NK-92 (cell line): Measurements from ENCODE around the gene PLXNA4.
"Not testable (repeated sequence)": the region's sequence is repeated elsewhere in the genome, so short reads cannot be mapped to it uniquely, and the experiment has no call there.

ENCODE experiments used
- DNase-seq: peaks from one replicate; lab custom pipeline; 2025; ENCODE audit not compliant: unreplicated experiment; lab: John Stamatoyannopoulos, UW

The PLXNA4 gene, protein sequence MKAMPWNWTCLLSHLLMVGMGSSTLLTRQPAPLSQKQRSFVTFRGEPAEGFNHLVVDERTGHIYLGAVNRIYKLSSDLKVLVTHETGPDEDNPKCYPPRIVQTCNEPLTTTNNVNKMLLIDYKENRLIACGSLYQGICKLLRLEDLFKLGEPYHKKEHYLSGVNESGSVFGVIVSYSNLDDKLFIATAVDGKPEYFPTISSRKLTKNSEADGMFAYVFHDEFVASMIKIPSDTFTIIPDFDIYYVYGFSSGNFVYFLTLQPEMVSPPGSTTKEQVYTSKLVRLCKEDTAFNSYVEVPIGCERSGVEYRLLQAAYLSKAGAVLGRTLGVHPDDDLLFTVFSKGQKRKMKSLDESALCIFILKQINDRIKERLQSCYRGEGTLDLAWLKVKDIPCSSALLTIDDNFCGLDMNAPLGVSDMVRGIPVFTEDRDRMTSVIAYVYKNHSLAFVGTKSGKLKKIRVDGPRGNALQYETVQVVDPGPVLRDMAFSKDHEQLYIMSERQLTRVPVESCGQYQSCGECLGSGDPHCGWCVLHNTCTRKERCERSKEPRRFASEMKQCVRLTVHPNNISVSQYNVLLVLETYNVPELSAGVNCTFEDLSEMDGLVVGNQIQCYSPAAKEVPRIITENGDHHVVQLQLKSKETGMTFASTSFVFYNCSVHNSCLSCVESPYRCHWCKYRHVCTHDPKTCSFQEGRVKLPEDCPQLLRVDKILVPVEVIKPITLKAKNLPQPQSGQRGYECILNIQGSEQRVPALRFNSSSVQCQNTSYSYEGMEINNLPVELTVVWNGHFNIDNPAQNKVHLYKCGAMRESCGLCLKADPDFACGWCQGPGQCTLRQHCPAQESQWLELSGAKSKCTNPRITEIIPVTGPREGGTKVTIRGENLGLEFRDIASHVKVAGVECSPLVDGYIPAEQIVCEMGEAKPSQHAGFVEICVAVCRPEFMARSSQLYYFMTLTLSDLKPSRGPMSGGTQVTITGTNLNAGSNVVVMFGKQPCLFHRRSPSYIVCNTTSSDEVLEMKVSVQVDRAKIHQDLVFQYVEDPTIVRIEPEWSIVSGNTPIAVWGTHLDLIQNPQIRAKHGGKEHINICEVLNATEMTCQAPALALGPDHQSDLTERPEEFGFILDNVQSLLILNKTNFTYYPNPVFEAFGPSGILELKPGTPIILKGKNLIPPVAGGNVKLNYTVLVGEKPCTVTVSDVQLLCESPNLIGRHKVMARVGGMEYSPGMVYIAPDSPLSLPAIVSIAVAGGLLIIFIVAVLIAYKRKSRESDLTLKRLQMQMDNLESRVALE (N-terminal part only)

DNA sequence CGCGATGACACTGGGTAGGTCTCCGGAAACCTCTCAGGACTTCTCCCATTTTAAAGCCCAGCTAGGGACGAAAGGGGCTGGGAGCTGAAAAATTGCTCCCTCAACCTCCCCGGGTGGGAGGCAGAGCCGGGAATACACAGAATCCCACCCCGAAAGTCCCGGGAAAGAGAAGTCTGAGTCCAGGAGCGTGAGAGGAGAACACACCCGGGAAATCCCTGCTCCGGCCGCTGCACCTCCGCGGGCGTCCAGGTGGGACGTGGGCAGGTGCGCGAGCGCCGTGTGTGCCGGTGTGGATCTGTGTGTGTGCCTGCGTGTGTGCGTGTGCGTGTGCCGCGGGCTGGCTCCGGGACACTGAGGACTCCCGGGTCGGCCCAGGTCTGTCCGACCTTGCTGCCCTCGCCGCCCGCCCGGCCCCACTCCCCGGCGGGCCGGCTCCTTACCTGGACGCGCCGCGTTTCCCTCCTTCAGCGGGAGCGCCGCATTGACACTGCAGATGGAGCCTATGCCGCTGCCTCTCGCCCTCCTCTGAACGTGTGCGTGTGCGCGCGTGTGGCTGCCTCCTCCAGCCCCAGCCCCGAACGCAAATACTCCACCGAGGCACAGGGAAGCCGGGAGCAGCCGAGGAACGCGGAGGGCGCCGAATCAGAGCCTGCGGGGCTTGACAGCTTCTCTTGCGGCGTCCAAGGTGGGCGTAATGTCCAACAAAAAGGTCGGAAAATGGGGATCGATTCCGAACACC lies at the start of gene PLXNA4:
TSS of gene PLXNA4 (minus strand) at position 489 of the 739 bp plus-strand sequence. CDS start 67,777 bp downstream, outside the sequence.
- DNase-seq, result no peak

DNA sequence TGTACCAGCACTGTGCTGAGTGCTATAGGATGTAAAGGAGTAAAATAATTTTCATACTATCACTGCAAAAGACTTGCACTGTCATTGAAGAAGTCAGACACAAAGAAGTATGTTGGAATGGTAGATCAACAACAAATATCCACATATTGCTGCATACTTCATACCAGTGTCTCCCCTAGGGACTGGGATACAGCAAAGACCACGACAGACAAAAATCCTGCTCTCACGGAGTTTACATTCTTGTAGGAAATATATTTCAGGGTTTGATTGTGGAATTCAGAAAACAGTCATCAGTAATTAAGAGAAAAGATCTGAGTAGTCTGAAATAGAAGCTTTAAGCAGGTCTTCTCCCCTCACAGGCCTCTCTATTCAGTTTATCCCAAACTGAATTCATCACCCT lies 49.4 kb upstream of the PLXNA4 start:
- no peak for DNase-seq

DNA sequence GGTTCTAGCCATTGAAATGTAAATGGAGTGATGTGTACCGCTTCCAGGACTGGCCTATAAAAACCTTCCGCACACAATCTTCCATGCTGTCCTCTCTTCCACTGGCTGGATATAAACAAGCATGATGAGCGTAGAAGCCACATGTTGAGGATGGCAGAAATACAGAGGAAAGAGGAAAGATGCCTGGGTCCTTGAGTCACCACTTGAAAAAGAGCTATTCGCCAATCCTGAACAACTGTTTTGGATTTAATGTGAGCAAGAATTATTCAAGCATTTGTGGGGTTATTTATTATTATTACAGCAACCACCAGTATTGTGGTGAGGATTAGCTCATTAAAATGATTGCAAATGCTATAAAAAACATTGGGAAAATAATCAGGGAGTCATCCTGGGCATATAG lies 45.8 kb upstream of the PLXNA4 start:
- DNase-seq, result no peak

DNA sequence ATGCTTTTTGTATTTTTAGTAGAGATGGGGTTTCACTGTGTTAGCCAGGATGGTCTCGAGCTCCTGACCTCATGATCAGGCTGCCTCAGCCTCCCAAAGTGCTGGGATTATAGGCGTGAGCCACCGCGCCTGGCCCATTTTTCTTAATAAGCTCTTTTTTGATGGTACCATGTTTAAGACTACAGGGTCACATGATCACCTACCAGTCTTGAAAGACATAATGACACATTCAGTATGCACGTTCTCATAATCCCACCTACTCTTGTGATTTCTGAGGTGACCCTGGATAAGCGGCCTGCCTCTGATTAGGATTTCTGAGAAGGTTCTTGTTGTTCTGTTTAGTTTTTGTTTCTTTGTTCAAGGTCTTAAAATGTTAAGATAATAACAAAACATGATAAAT lies 43.7 kb upstream of the PLXNA4 start:
- DNase-seq, result no peak

DNA sequence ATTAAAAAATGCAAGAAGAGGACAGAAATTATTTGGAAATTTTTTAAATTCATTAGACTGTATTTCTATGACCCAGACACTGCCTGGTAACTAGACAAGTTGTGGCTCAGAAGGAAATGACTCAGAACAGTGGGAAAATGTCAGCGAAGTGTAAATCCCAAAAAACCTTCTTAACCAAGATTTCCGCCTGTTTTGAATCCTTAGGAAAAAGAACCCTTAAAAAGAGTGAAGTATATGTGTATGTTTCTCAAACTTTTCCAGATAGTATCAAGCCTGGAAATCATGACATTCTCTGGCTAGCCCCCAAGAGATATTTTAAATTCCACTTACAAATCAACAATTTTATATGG lies 42.7 kb upstream of the PLXNA4 start:
- no peak for DNase-seq

DNA sequence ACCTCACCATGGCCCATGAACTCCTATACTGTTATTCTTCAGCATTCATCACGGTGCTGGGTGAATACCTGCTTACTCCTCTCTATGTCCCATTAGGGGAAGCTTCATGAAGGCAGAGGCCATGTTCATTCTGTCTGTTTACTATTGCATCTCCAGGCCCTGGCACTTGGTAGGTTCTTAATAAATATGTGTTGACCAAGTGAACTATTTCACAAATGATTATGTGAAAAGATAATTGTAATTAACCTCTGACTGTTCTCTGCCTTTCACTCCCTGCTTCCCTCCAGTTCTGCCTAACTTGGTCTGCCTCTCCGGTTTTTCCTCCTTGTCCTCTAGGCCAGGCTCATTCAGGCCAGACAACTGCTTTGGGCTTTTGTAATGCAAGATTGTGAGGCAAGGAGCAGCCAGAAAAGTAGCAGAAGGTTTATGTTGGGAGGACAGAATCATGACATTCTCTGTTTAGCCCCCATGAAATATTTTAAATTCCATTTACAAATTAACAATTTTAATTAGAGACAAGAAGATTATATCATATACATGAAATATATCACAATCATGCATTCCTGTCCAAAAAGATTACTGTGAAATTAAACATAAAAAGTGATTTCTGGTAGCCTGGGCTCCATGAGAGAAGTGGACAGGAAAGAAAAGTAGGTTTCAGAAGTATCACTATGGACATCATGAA lies 42.1 kb upstream of the PLXNA4 start:
- DNase-seq, result no peak

DNA sequence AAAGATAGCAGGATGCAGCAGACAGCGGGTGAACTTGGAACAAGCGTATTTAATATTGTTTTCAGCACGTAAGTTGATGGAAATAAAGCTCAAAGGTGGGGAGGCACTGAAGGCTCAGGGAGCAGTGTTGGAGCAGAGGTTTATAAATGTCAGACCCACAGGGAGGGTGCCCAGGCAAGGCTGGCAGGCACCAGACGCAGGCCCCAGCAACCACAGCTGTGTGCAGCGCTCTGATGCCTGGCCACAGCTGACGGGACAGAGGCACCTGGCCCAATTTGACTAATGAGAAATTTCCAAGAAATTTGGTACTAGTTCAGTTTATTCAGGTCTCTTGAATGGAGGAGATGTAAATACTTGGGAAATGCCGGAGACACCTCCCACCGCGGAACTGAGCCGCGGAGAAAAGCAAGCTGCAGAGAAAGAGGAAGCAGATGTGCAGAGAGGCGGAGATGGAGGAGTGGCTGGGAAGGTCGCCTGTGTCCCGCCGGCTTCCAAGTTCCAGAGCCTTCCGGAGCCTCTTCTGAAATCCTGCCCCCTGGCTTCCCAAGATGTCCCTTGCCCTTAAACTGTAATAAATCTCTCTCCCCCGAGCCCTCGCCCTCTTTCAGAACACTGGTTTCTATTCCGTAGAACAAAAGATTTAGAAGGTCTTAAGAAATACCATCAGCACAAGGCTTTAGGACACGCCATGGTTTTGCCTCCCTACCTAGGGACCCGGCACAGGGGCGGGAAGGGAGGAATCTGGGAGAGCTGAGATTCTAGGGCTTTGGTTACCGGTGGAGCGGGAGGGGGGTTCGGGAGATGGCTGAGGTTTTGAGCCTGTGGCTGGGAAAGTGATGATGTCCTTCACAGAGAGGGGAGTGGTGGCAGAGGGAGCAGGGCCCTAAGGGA lies 38.4 kb upstream of the PLXNA4 start:
- DNase-seq, result no peak

DNA sequence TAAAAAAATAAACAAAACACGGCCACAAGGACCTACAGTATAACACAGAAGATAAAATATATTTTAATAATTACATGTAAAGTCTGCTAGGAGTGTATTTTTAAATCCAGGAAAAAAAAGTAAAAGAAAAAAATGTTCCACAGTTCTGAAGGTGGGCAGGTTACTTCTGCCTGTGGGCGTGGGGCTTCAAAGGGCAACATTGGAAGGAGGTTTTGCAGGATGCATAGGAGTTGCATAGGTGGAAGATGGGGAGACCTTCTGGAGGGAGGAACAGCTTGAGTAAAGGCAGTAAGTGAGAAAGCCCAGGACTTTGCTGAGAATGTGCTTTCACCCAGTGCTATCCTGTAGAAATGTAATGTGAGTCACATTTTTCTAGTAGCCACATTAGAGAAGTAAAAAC lies 37.5 kb upstream of the PLXNA4 start:
- DNase-seq, result no peak

DNA sequence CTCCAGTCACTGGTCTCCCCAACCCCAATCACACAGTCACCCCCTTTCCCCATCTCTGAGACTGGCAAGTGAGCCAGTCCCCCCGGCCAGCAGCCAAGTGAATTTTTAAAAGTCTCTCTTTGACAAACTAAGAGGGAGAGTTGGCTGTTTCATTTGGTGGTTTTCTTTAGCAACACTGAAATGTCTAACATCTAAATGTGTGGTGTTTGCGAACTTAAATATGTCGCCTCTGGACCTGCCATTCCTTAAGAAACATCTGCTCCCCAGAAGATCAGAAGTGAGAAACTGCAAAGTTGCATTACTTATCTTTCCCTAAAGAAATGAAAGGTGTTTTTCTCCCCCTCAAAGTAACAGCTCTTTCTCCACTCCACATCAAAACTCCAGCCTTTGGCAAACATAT lies 34.7 kb upstream of the PLXNA4 start:
- DNase-seq, result no peak

DNA sequence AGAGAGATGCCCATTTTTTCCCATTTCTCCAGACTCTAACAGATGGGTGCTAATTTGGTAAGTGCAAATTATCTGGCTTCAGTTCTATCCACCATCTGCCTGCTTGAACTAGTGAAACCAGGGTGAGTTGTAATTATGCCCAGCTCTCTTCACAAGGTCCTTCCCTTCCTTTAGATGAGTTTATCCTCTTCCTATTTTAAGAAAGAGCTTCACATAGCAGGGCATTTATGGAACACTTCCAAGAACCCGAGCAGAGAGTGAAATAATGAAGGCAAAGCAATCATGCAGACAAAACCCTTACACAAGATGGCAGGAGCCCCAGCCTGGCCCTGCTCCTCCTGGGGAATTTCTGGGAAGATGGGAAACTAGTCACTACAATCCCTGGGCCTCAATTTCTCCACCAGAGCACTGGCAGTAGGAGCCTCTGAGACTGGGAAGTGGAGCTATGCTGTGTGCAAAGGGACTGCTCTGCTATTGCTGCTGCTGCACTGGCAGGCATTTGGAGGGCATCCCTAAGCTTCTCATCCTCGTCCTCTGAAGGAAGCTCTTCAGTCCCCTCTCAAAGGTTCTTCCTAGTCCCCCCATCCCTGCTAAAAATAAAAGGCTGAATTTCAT lies 33.7 kb upstream of the PLXNA4 start:
- no peak for DNase-seq

DNA sequence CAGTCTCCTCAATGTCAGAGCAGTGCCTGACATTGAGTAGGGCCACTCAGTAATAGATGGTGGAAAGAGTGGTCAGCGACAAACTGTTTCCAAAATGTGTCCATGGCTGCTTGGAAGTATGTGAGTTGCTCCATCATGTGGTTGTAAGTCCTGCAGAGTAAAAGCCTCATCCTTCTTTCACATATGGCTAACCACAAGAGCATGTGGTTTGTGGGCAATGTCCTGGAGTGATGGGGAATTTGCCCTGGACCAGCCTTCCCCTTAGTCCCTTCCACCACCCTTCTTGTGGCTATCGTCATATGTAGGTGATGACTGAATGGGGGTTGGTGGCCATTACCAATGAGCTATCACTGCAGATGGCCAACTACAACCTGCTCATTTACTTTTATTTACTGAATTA lies 33.0 kb upstream of the PLXNA4 start:
- DNase-seq, result no peak

DNA sequence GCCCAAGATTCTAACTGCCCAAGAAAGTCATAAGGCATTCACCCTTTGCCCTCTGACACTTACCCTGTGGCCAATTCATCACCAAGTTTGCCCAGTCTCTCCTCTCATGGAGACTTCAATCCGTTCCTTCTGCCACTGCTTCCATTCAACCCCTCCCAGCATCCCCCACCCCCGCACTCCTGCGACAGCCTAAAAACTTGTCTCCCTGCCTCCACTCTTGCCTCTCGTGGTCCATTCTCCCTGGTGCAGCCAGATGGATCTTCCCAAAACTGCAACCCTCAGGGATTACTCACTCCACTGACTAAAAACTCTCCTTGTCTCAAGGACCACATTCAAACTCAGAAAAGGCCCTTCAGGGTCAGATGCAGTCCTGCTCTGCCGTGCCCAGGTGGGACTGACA lies 32.3 kb upstream of the PLXNA4 start:
- no peak for DNase-seq

DNA sequence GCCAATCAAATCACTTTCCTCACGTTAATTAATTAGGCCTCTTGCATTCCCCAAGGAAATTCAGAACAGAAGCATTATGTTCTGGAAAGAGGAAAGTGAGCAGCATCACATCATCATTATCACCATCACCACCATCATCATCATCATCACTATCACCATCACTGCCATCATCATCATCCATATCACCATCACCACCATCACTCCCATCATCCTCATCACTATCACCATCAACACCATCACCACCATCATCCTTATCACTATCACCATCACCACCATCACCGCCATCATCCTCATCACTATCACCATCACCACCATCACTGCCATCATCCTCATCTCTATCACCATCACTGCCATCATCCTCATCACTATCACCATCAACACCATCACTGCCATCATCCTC lies 31.4 kb upstream of the PLXNA4 start:
- DNase-seq, result no peak

DNA sequence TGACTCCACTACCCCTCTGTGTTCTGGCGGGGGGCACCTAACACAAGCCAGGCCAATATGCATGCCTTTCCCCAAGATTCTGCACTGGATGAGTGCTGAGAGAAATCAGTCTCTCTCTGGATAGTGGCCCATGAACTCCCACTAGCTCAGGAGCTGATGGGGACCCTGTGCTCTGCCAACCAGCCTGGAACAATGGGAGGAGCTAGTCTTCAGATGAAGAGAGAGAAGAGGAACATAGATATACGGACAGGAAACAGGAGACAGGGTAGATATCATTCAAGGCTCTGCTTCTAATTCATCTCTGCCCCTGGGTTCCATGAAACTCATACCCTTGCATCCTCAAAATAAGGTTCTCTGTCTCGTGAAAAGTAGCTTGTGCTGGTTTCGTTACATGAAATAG lies 27.9 kb upstream of the PLXNA4 start:
- DNase-seq, result no peak

DNA sequence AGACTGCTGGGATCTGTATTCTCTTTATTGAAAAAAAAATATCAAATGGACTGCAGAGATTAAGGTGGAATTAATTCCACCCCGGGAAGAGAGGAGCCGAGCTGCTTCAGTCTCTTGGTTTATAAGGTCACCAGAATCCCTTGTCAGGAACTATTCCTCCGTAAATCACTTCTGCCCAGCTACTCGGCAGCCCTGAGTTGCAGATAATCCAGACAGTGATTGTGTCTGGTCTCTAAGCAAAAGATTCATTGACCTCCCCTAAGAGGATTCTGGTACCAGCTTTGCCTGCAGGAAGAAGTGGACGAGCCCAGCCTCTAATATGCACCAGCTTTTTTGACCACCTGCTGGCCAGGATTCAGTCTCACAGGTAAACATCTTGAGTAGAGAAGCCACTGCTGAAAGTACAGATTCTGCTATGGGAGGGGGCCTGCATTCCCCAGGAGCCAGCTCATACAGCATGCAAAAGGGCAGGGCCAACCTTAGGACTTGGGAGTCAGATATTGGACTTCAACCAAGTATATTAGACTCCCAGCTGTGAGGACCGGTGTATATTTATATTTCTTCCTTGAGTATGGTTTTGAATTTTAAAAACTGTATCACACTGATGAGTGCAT lies 27.1 kb upstream of the PLXNA4 start:
- DNase-seq, result no peak

DNA sequence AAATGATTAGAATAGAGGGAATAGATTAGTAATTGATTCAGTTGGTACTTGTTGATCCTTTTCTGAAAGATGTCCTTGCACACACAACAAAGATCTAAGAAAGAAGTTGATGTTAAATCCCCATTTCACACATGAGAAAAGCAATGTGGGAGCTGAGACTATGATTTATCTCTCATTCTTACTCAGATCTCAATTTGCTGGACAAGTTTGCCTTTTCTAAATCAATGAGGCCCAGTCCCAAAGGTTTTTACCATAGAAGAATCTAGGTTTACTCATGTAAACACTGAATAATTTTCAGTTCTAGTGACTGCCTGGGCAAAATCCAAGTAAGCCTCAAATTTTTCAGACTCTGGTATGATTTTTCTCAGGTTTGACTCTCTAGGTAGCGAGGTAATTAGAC lies 25.5 kb upstream of the PLXNA4 start:
- no peak for DNase-seq

DNA sequence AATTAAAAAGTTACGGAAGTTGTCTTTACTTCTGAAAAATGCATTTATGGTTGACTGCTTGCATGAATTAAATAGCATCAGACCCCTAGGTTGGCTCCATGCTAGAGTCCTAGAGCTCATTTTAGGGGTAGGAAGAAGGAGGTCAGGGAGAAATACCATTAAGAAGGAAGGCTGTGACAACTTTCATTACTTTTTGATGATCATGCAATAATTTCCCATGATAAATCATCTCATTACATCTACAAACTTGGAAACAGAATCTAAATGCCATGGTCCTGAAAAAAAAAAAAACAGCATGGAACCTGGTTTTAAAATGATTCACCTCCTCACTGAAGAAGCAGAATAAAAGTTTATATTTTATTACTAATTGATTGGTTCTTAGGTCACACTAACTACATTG lies 20.3 kb upstream of the PLXNA4 start:
- no peak for DNase-seq

DNA sequence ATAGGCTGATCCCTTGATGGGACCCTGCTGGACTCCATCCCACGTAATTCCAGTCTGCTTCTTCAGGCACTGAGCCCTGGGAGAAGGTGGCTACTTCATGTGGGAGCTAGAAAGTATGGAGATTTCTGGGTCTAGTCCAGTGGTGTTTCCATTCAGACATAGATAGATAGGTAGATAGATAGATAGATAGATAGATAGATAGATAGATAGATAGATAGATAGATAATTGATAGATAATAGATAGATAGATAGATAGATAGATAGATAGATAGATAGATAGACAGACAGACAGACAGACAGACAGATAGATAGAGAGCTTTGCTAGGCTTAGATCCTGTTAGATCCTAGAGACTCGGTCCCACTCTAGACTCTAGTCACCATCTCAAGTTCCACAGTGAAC lies 18.5 kb upstream of the PLXNA4 start:
- DNase-seq, result not testable (repeated sequence)
